Amygdala (tissue), 56 donors: ENCODE data around the gene CABP4.

Experiments
- DNase-seq, 56 donors: peaks; one replicate each; lab custom pipeline; 2025; lab: John Stamatoyannopoulos, UW

The CABP4 gene

GRCh38 chr11:67455054-67455453 is at the start of gene CABP4:
CABP4 (plus strand) TSS chr11:67455354; CDS start chr11:67455424, 70 bp downstream.
- DNase-seq = no peak

- DNase-seq = no peak
These were observed 49.3 kb upstream of the CABP4 start for GRCh38 chr11:67405688-67406339.

- no peak for DNase-seq
These were observed 48.7 kb upstream of the CABP4 start for GRCh38 chr11:67406420-67406968.

GRCh38 chr11:67406969-67407687 is 48.0 kb upstream of the CABP4 start:
- DNase-seq = peak in 36 of 56 donors; percentile 18 to 77 (median 50)

GRCh38 chr11:67407688-67408163 is 47.4 kb upstream of the CABP4 start:
- no peak for DNase-seq

- no peak for DNase-seq
These were observed 46.5 kb upstream of the CABP4 start for GRCh38 chr11:67408437-67409200.

GRCh38 chr11:67409261-67409666 is 45.9 kb upstream of the CABP4 start:
- no peak for DNase-seq

GRCh38 chr11:67409781-67410368 is 45.3 kb upstream of the CABP4 start:
- DNase-seq = peak in 5 of 56 donors; percentile 49 to 82 (median 71)

GRCh38 chr11:67410369-67410831 is 44.8 kb upstream of the CABP4 start:
- DNase-seq = peak in 53 of 56 donors; percentile 27 to 92 (median 77)

- DNase-seq = no peak
These were observed 44.0 kb upstream of the CABP4 start for GRCh38 chr11:67410984-67411784.

GRCh38 chr11:67411785-67412152 is 43.4 kb upstream of the CABP4 start:
- no peak for DNase-seq

- no peak for DNase-seq
These were observed 42.5 kb upstream of the CABP4 start for GRCh38 chr11:67412495-67413179.

- peak in 4 of 56 donors; percentile 21 to 44 (median 22) for DNase-seq
These were observed 41.8 kb upstream of the CABP4 start for GRCh38 chr11:67413266-67413849.

GRCh38 chr11:67415501-67416304 is 39.5 kb upstream of the CABP4 start, which contains the start of gene CARNS1:
CARNS1 (plus strand) TSS chr11:67415678; CDS start chr11:67416200, 522 bp downstream.
- peak in 36 of 56 donors; percentile 25 to 89 (median 74) for DNase-seq

GRCh38 chr11:67416416-67417335 is 38.5 kb upstream of the CABP4 start:
- DNase-seq = peak in 16 of 56 donors; percentile 22 to 69 (median 34)

GRCh38 chr11:67417425-67417824 is 37.7 kb upstream of the CABP4 start:
- no peak for DNase-seq
